HepG2 (cell line): Measurements from ENCODE around the gene MLF1. TPM values are rescaled to one million over a fixed set of nuclear protein-coding genes. Genes with fewer than 3 reads are reported as not detected.

Experiments
- ATAC-seq: fragments of 200-7000 bp; cut with Tn5 transposase; 3 replicates; pipeline ENCODE4 v1.9.1; 2020; ENCODE audit warnings: mild to moderate bottlenecking, moderate library complexity
- BruUV-seq: library from RNA; stranded (reverse); fragments of 400-500 nt; replicated peaks from 2 replicates; lab custom pipeline; 2021; lab: Mats Ljungman, UMichigan
- CTCF ChIA-PET: fragments of 300-600 bp; formaldehyde crosslinking; extraction: SDS; loops from one replicate; lab custom pipeline; 2021; ENCODE audit warnings: low total read pairs, inconsistent platforms, low intra/inter-chr PET ratio; lab: Yijun Ruan, JAX
- POLR2A ChIA-PET: fragments of 350-600 bp; sonication (Branson Sonifier 250); formaldehyde crosslinking; loops from one replicate; lab custom pipeline; 2020; ENCODE audit warnings: antibody characterized with exemption, inconsistent platforms; lab: Yijun Ruan, JAX
- DNase-seq: peaks from one replicate; pipeline ENCODE4 v3.0.0-alpha.2; 2015; ENCODE audit warnings: low spot score
- FAIRE-seq: peaks from 3 replicates; lab custom pipeline; 2011; peaks lifted over from hg19 to GRCh38; lab: Jason Lieb, UNC
- H2AFZ ChIP-seq: one replicate; pipeline ENCODE4 v1.6.1; 2011; ENCODE audit warnings: low read length, inconsistent platforms
- H3K27ac ChIP-seq: fragments of 300-600 bp; 3 replicates; pipeline ENCODE4 v1.8.0; 2011; ENCODE audit warnings: mixed run types, mild to moderate bottlenecking, mixed read lengths, low read length, inconsistent platforms; ENCODE audit not compliant: insufficient read depth; ENCODE audit errors: extremely low read length
- H3K27me3 ChIP-seq, 2 experiments: fragments of 200-600 bp in 1 of 2; 2 replicates in 1 of 2; 3 replicates in 1 of 2; pipeline versions ENCODE4 v1.6.0 to v1.8.0; 2011; ENCODE audit warnings: low read length in 2 of 2, mild to moderate bottlenecking in 2 of 2, moderate library complexity in 2 of 2, inconsistent platforms in 1 of 2; ENCODE audit not compliant: insufficient read depth in 2 of 2, control insufficient read depth in 1 of 2
- H3K36me3 ChIP-seq, 2 experiments: fragments of 200-600 bp in 1 of 2; replicated peaks in 1 of 2; 2 replicates in 1 of 2; 3 replicates in 1 of 2; pipeline versions ENCODE4 v1.5.1 to v1.8.0; 2011; ENCODE audit warnings: low read length in 2 of 2, inconsistent platforms in 1 of 2; ENCODE audit not compliant: insufficient read depth in 2 of 2, control insufficient read depth in 1 of 2
- H3K4me1 ChIP-seq: 2 replicates; pipeline ENCODE4 v1.5.1; 2012; ENCODE audit warnings: low read length, inconsistent platforms; ENCODE audit not compliant: insufficient read depth
- H3K4me2 ChIP-seq: 2 replicates; pipeline ENCODE4 v1.6.0; 2011; ENCODE audit warnings: low read depth, low read length, inconsistent platforms
- H3K4me3 ChIP-seq, 3 experiments: fragments of 200-600 bp in 1 of 3; sonication (generic), shearing (Covaris generic) in 1 of 3; replicated peaks in 1 of 3; 2 replicates each; pipeline ENCODE4 v1.5.1; 2011 to 2016; ENCODE audit warnings: low read length in 3 of 3, inconsistent platforms in 2 of 3, low read depth in 2 of 3, mild to moderate bottlenecking in 2 of 3, control low read depth in 1 of 3, mixed read lengths in 1 of 3; ENCODE audit not compliant: insufficient read depth in 1 of 3
- H3K79me2 ChIP-seq: one replicate; pipeline ENCODE4 v1.6.1; 2011; ENCODE audit warnings: low read length, inconsistent platforms; ENCODE audit not compliant: insufficient read depth
- H3K9ac ChIP-seq: 2 replicates; pipeline ENCODE4 v1.6.0; 2011; ENCODE audit warnings: mild to moderate bottlenecking, low read depth, low read length, inconsistent platforms; ENCODE audit not compliant: insufficient read depth
- H3K9me3 ChIP-seq: 2 replicates; pipeline ENCODE4 v1.5.1; 2012; ENCODE audit warnings: mild to moderate bottlenecking, low read length
- H4K20me1 ChIP-seq: 2 replicates; pipeline ENCODE4 v1.6.0; 2011; ENCODE audit warnings: inconsistent platforms, mild to moderate bottlenecking, low read length, moderate library complexity; ENCODE audit not compliant: insufficient read depth
- CC2D1A ChIP-seq: sonication (generic); formaldehyde crosslinking; IDR thresholded peaks from 2 replicates; pipeline ENCODE4 v1.8.1; 2023; ENCODE audit warnings: mild to moderate bottlenecking, missing genetic modification reagents
- NCOA2 ChIP-seq: sonication (generic); formaldehyde crosslinking; IDR thresholded peaks from 2 replicates; pipeline ENCODE4 v1.8.0; 2022; ENCODE audit warnings: inconsistent platforms
- POLR2AphosphoS5 ChIP-seq: IDR thresholded peaks from 2 replicates; pipeline ENCODE4 v1.6.1; 2012; ENCODE audit warnings: low read depth, low read length
- SETDB1 ChIP-seq: sonication (generic); formaldehyde crosslinking; IDR thresholded peaks from 2 replicates; pipeline ENCODE4 v1.5.1; 2020; ENCODE audit warnings: missing genetic modification reagents, mild to moderate bottlenecking, borderline replicate concordance
- ZNF503 ChIP-seq: sonication (generic); formaldehyde crosslinking; IDR thresholded peaks from 2 replicates; pipeline ENCODE4 v1.4.0; 2020; ENCODE audit warnings: missing genetic modification reagents
- ZNF530 ChIP-seq: sonication (generic); formaldehyde crosslinking; IDR thresholded peaks from 2 replicates; pipeline ENCODE4 v1.5.0; 2020; ENCODE audit warnings: low read depth, mild to moderate bottlenecking, missing genetic modification reagents
- ZNF737 ChIP-seq: sonication (generic); formaldehyde crosslinking; IDR thresholded peaks from 2 replicates; pipeline ENCODE4 v1.5.0; 2020; ENCODE audit warnings: missing genetic modification reagents, mild to moderate bottlenecking, borderline replicate concordance
- WGBS: methylation state at CpG from one replicate; pipeline ENCODE4 v1.1.6; 2017; ENCODE audit warnings: low lambda C conversion rate; 5-methylcytosine and 5-hydroxymethylcytosine counted together
- in situ Hi-C: cut with HindIII; loops from 2 replicates; pipeline ENCODE4 v1.10.0; 2017; ENCODE audit warnings: low pct_unique_long_range_greater_than_20kb; ENCODE audit not compliant: extremely low pct_ligation_motif_present
- intact Hi-C: fragments of 100-400 bp; cut with micrococcal nuclease; formaldehyde crosslinking; loops from one replicate; pipeline ENCODE4 v1.10.0; 2022; ENCODE audit not compliant: unreplicated experiment
- polyA plus RNA-seq, 8 experiments: library from polyadenylated mRNA; depleted of rRNA in 3 of 8; stranded (reverse) in 7 of 8; unstranded in 1 of 8; fragments of >200 nt; fragmentation: Illumina TruSeq in 4 of 8; extraction: Trizol in 4 of 8; gene quantifications; 2 replicates each; pipeline versions ENCODE4 v1.2.1 to v1.2.3, GENCODE V29; 2011 to 2016; ENCODE audit warnings: low read depth in 4 of 8, missing spikeins in 1 of 8, mixed read lengths in 1 of 8; ENCODE audit not compliant: insufficient read depth in 1 of 8
- total RNA-seq, 5 experiments: library from RNA; depleted of rRNA; stranded (reverse); fragments of >200 nt; fragmentation: Illumina TruSeq; extraction: Trizol; gene quantifications; 2 replicates each; pipeline ENCODE4 v1.2.3, GENCODE V29; 2016; ENCODE audit warnings: low read depth in 1 of 5

Gene MLF1
- total and polyA plus RNA-seq, 2 of the 13 experiments (the other 11 are each of a cell fraction or from before 2014, with no cell fraction given), result 0.88 to 1.0 TPM

GRCh38 chr3:158552124-158552523 is 18.9 kb upstream of the MLF1 start (continued):
- TF ChIP-seq POLR2AphosphoS5 (no peak), CC2D1A (no peak)

- Histone ChIP-seq H3K79me2 (no peaks in the 10 kb centered on the region), H4K20me1 (no peaks in the 10 kb centered on the region), H3K27ac (no peak overlapping the region), H3K4me2 (no peak overlapping the region), H3K27me3 (no peaks in the 10 kb centered on the region; a peak in 1 of 5 replicates), H3K4me3 (no peak overlapping the region), H3K36me3 (no peaks in the 10 kb centered on the region), H2AFZ (no peak overlapping the region), H3K4me1 (no peaks in the 10 kb centered on the region), H3K9me3 (no peaks in the 10 kb centered on the region), H3K9ac (no peak overlapping the region)
- FAIRE-seq (no peak), ATAC-seq (no peak), DNase-seq (no peak)
- intact Hi-C loops, result no loop called here
- in situ Hi-C loops, result no loop called here
- no peak for TF ChIP-seq SETDB1 (CRISPR knock-in tag)
- TF ChIP-seq ZNF503 (CRISPR knock-in tag), result no peak
- no peak for TF ChIP-seq ZNF530 (CRISPR knock-in tag)
- no peak for TF ChIP-seq ZNF737
- TF ChIP-seq NCOA2 (CRISPR knock-in tag), result no peak
- 22% methylated on average over 4 of the region's 4 CpGs for WGBS
- POLR2A ChIA-PET, result no interaction called here
- BruUV-seq, result no TSS peak
- CTCF ChIA-PET, result no interaction called here
Measured at GRCh38 chr3:158559504-158559903, 11.5 kb upstream of the MLF1 start.
